Transverse colon (tissue), 4 donors: ENCODE measurements around the gene PKN1. TPM values are rescaled to one million over a fixed set of nuclear protein-coding genes. Genes with fewer than 3 reads are reported as not detected.
A peak's percentile ranks its signal among the peaks of the same experiment; 100 is the strongest.
"Not testable (repeated sequence)": the region's sequence is repeated elsewhere in the genome, so short reads cannot be mapped to it uniquely, and the experiment has no call there.

Experiments used
- DNase-seq: peaks from one replicate; pipeline ENCODE4 v3.0.0-alpha.2; 2019
- H3K27ac ChIP-seq, 4 donors: fragments of 200-600 bp; sonication (generic); 2 replicates each; pipeline ENCODE4 v1.5.1; 2016 to 2018; ENCODE audit warnings: inconsistent platforms in 4 of 4
- H3K27me3 ChIP-seq: fragments of 200-600 bp; sonication (generic); 2 replicates; pipeline ENCODE4 v1.5.1; 2017; ENCODE audit warnings: inconsistent platforms
- H3K36me3 ChIP-seq, 4 donors: fragments of 200-600 bp; sonication (generic); 2 replicates each; pipeline ENCODE4 v1.5.1; 2017 to 2019; ENCODE audit warnings: inconsistent platforms in 4 of 4
- H3K4me1 ChIP-seq, 4 donors: fragments of 200-600 bp; sonication (generic); 2 replicates each; pipeline ENCODE4 v1.5.1; 2017 to 2020; ENCODE audit warnings: inconsistent platforms in 4 of 4
- H3K4me3 ChIP-seq, 4 donors: fragments of 200-600 bp; sonication (generic); 1 replicate in 1 of 4; 2 replicates in 3 of 4; pipeline versions ENCODE4 v1.5.1 to v1.6.1; 2017 to 2019; ENCODE audit warnings: inconsistent platforms in 4 of 4
- H3K9me3 ChIP-seq, 2 donors: fragments of 200-600 bp; sonication (generic); 2 replicates each; pipeline ENCODE4 v1.5.1; 2017 to 2019; ENCODE audit warnings: inconsistent platforms in 2 of 2
- CTCF ChIP-seq, 5 experiments: fragments of 200-600 bp in 3 of 5; fragments of 450-650 bp in 2 of 5; sonication (generic) in 3 of 5; IDR thresholded peaks; 1 replicate in 2 of 5; 2 replicates in 3 of 5; pipeline ENCODE4 v1.5.1; 2016 to 2017; ENCODE audit warnings: antibody characterized with exemption in 5 of 5, inconsistent platforms in 3 of 5, mild to moderate bottlenecking in 2 of 5, moderate library complexity in 1 of 5
- EP300 ChIP-seq: sonication (generic); formaldehyde crosslinking; IDR thresholded peaks from one replicate; pipeline ENCODE4 v1.6.1; 2017; ENCODE audit warnings: antibody characterized with exemption, low read depth
- POLR2A ChIP-seq: fragments of 450-650 bp; IDR thresholded peaks from one replicate; pipeline ENCODE4 v1.6.1; 2016; ENCODE audit warnings: antibody characterized with exemption, mild to moderate bottlenecking, moderate library complexity
- POLR2AphosphoS5 ChIP-seq, 3 donors: sonication (generic); formaldehyde crosslinking; IDR thresholded peaks; one replicate each; pipeline ENCODE4 v1.6.1; 2016; ENCODE audit warnings: antibody characterized with exemption in 3 of 3
- WGBS, 2 donors: methylation state at CpG; one replicate each; pipeline ENCODE4 v1.1.5; 2018; ENCODE audit warnings: low coverage in 1 of 2; 5-methylcytosine and 5-hydroxymethylcytosine counted together
- in situ Hi-C, 4 donors: fragments of 200-750 bp; cut with MboI; loops; one replicate each; pipeline versions ENCODE4 v1.15.0 to v1.15.1; 2017; ENCODE audit warnings: low sequenced_read_pairs in 3 of 4, low pct_ligation_motif_present in 1 of 4, low pct_unique_long_range_greater_than_20kb in 1 of 4
- intact Hi-C: fragments of 100-400 bp; cut with DNase I; formaldehyde crosslinking; loops from one replicate; pipeline ENCODE4 v1.15.1; 2023; ENCODE audit warnings: low total_unique reads
- total RNA-seq, 4 donors: library from RNA; depleted of rRNA; stranded (reverse); fragments of >200 nt; gene quantifications; one replicate each; pipeline ENCODE4 v1.1.0, GENCODE V29; 2016

PKN1 gene
- total RNA-seq, 4 donors from 2014 or later, result 29.1 to 129 (median 55.0) TPM

GRCh38 chr19:14502334-14503092 lies 69.4 kb downstream of the PKN1 start:
- intact Hi-C loops, result no loop called here
- H3K36me3 ChIP-seq, result no peaks in the 10 kb centered on the region
- H3K27ac ChIP-seq, result no peak overlapping the region
- no peak for DNase-seq
- TF ChIP-seq POLR2AphosphoS5 (IDR thresholded peaks at IDR 0.05) (no peak), CTCF (IDR thresholded peaks at IDR 0.05) (no peak), POLR2A (no peak), EP300 (no peak)
- H3K4me1 ChIP-seq, result peaks cover 3 to 29% (median 18%) of the 10 kb centered on the region in 4 donors
- no peak overlapping the region for H3K4me3 ChIP-seq
- in situ Hi-C loops, result no loop called here
- no peaks in the 10 kb centered on the region for H3K27me3 ChIP-seq
- 80 to 93% methylated on average over 2 to 11 of the region's 11 CpGs for WGBS, 2 donors
- H3K9me3 ChIP-seq, result no peaks in the 10 kb centered on the region

GRCh38 chr19:14503285-14503684 lies 70.2 kb downstream of the PKN1 start:
- H3K4me3 ChIP-seq, result no peak overlapping the region
- no peak for DNase-seq
- H3K36me3 ChIP-seq, result no peaks in the 10 kb centered on the region
- in situ Hi-C loops (no loop called here), intact Hi-C loops (no loop called here)
- no peaks in the 10 kb centered on the region for H3K27me3 ChIP-seq
- no peak for TF ChIP-seq EP300
- no peak for TF ChIP-seq CTCF (IDR thresholded peaks at IDR 0.05)
- no peak for TF ChIP-seq POLR2AphosphoS5 (IDR thresholded peaks at IDR 0.05)
- no peak for TF ChIP-seq POLR2A
- H3K4me1 ChIP-seq, result peaks cover 3 to 21% (median 13%) of the 10 kb centered on the region in 4 donors
- no peaks in the 10 kb centered on the region for H3K9me3 ChIP-seq
- no peak overlapping the region for H3K27ac ChIP-seq
- 70 to 86% methylated on average over 1 of the region's 1 CpG for WGBS, 2 donors

- in situ Hi-C loops, result not testable (repeated sequence)
- peaks cover 3 to 22% (median 12%) of the 10 kb centered on the region in 4 donors for H3K4me1 ChIP-seq
Observed at GRCh38 chr19:14504575-14504974, 71.5 kb downstream of the PKN1 start.

GRCh38 chr19:14505488-14506239 lies 72.6 kb downstream of the PKN1 start:
- Histone ChIP-seq H3K4me1 (peaks cover 3 to 29% (median 14%) of the 10 kb centered on the region in 4 donors), H3K4me3 (no peak overlapping the region), H3K27me3 (no peaks in the 10 kb centered on the region), H3K27ac (peak overlapping the region; percentile 75 to 87 (median 82)), H3K36me3 (no peaks in the 10 kb centered on the region), H3K9me3 (no peaks in the 10 kb centered on the region)
- DNase-seq, result peak; percentile 79
- TF ChIP-seq POLR2A, result peak; percentile 21
- no peak for TF ChIP-seq EP300
- peak; percentile 66 to 89 (median 74) for TF ChIP-seq CTCF (IDR thresholded peaks at IDR 0.05)
- peak in 1 of 3 donors; percentile 31 for TF ChIP-seq POLR2AphosphoS5 (IDR thresholded peaks at IDR 0.05)
- 31 to 42% methylated on average over 5 to 19 of the region's 19 CpGs for WGBS, 2 donors
- in situ Hi-C loops (no loop called here), intact Hi-C loops (no loop called here)

More at GRCh38 chr19:14504575-14504974, 71.5 kb downstream of the PKN1 start:
- peak overlapping the region in 3 of 4 donors; percentile 75 to 87 (median 87) for H3K27ac ChIP-seq
- H3K27me3 ChIP-seq, H3K9me3 ChIP-seq, intact Hi-C loops, H3K36me3 ChIP-seq, H3K4me3 ChIP-seq, DNase-seq: not testable (repeated sequence)
- 82% methylated on average over 8 of the region's 8 CpGs; no CpG with 5 or more reads in 1 of the 2 donors for WGBS, 2 donors
